CD4-positive, alpha-beta T cell treated with Interleukin-10 for 1 hour (primary cell): ENCODE measurements around the gene KCNQ4.

Experiments
- DNase-seq: peaks from one replicate; pipeline ENCODE4 v3.0.0-alpha.2; 2020

The KCNQ4 gene

GRCh38 chr1:40783001-40783905 is at the start of gene KCNQ4:
Gene KCNQ4, plus strand, starts transcription at chr1:40783787. Its CDS starts 307 bp downstream, at chr1:40784094.
- no peak for DNase-seq

DNA sequence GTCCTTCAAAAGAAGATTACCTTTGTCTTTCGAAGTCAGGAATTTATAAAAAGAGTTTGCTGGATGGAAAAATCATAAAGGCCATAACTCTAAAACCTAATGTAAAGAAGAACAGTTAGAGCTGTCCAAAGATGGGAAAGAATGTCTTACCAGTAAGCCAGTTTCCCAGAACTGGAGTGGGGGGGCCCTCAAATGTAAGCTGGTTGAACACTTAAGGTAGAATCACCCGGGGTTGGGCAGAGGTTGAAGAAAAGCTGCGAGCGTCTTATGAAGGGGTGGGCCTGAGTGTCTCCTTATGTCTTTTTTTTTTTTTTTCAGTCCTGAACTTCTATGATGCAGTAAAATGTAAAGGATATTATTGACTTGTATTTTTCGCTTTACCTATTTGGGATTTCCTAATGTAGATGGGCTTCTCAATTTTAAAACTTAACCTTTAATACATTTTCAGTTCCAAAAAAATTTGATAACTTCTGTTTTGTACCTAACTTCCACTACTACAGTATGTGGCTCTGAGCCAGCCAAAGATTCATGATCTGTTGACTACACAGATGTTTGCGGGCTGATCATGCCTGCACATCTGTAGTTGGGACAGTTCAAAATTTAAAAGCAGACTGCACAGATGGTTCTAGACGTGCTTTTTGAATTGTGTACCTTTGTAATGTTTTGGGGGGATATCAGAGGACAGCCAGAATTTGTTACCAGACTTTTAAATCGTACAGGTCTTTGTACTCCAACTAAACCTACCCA is 48.5 kb upstream of the KCNQ4 start:
- no peak for DNase-seq

- DNase-seq = no peak
Observed at GRCh38 chr1:40736085-40736531, 47.5 kb upstream of the KCNQ4 start.

DNA sequence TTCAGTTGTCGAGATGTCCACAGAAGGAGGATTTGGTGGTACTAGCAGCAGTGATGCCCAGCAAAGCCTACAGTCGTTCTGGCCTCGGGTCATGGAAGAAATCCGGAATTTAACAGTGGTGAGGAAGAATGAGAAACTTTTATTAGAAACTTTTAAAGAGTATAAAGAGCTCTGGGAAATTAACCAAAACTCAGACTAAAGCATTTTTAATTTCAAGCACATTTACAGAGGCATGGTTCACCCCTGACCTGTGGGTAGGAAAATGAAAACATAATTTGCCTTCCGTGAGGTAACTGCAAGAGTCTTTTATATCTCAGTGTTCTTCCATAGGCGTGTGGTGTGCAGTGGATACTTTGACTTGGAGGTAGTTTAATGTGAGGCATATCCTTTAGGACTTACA is 44.8 kb upstream of the KCNQ4 start:
- DNase-seq = no peak

- DNase-seq = no peak
Observed at GRCh38 chr1:40739455-40740008, 44.1 kb upstream of the KCNQ4 start.

DNA sequence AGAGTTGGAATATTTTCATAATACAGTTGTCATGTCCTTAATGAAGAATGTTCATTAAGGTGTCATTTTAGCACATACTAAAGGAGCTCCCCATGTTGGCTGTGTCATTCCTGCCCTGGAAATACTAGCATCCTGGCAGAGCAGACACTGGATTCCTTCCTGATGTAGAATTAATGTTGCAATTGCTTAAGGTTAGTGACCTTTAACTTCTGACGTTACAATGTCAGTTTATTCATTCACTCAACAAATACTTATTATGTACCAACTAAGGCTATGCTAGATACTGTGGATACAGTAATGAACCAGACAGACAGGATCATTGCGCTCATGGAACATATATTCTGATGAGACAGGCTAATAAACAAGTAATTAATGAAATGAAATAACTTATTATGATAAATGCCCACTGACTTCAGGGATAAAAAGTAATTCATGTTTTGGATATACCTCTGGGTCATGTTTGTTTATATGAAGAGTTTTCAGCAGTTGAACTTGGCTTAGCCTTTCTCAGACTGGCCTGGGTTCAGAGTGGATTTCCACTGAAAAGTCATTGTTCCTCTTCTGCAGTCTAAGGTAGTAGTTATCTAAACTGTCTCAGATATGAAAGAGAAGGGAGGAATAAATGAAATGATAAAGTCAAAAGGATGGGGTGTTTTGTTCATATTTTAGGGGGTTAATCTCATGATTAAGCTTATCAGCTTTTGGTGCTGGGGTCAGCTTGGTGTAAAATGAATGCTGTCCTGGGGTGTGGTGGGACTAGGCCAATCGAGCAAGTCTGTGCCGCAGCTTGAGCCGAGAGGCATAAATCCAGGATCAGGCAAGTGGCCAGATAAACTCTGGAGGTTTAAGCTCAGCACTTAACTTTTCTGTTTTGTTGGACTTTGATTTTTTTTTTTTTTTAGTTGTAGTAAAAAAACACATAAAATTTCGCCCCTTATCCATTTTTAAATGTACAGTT is 43.3 kb upstream of the KCNQ4 start:
- DNase-seq = no peak

- DNase-seq = no peak
Observed at GRCh38 chr1:40740997-40741736, 42.4 kb upstream of the KCNQ4 start.

DNA sequence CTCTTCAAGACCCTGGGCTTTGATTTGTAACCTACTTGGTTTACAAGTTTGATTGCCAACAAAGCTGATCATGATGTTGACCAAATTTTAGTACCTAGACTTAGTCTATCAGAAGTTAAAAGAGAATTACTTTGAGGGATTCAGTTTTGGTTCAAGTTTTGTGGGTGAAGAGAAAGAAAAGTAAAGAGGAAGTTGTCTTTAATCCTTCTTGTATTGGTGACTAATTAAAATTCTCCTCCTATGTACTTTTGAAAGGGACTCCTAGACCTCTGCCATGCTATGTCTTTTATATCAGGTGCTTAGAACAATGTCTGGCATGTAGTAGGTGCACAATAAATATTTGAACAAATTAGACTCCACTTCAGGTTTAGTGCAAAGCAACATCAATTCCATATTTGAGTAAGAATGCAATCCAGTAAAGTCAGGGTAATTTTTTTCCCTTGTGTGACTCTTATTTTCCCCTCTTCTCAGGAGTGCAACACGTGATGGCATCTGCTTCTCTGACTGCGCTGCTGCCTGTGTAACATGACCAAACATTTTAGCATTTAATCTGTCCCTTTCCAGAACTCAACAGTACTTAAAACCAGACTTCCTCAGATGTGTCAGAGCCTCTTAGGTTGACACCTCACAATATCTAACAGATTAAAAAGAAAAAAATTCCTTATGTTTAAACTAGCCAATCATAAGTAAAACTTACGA is 41.1 kb upstream of the KCNQ4 start:
- no peak for DNase-seq

DNA sequence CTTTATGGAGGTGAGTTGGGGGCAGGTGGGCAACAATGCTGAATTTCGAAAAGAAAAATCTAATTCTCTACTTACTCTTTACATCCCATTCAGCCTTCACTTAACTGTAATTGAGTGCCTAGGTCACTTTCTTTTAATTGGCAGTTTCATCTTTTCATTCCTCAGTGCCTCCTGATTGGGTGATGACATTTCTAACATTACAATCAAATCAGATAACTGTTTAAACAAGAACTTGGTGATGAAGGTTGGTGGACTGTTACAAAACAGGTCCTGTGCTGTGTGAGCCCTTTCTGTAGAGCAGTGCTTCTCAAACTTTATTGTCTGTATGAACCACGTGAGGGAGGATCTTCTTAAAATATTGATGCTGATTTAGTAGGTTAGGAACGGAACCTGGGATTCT is 40.1 kb upstream of the KCNQ4 start:
- no peak for DNase-seq

DNA sequence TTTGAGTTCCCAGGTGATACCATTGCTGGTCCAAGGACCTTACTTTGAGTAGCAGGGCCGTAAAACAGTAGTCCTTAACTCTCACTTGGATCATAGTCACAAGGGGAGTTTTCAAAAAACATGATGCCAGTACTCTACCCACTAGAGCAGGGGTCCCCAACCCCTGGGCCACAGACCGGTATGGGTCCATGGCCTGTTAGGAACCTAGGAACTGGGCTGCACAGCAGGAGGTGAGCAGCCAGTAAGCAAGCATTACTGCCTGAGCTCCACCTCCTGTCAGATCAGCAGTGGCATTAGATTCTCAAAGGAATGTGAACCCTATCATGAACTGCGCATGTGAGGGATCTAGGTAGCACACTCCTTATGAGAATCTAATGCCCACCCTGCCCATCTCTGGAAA is 39.7 kb upstream of the KCNQ4 start:
- no peak for DNase-seq

DNA sequence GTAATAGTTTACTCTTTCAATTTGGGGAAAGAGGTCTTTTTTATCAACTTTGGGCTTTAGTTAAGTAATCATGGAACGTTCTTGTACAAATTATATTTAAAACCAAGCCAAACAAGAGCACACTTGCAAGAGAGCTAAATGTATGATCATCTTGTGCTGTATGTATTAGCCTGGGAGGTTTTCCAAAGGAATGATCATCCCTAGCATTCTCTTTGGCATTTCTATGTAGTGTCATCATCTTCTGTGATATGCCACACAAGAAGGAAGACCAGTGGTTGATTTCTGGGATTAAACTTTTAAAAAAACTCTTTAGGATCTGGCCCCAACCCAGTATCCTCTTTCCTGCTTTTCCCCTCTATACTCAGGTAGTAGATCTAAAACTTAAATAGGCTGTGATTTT is 38.4 kb upstream of the KCNQ4 start:
- DNase-seq = no peak

DNA sequence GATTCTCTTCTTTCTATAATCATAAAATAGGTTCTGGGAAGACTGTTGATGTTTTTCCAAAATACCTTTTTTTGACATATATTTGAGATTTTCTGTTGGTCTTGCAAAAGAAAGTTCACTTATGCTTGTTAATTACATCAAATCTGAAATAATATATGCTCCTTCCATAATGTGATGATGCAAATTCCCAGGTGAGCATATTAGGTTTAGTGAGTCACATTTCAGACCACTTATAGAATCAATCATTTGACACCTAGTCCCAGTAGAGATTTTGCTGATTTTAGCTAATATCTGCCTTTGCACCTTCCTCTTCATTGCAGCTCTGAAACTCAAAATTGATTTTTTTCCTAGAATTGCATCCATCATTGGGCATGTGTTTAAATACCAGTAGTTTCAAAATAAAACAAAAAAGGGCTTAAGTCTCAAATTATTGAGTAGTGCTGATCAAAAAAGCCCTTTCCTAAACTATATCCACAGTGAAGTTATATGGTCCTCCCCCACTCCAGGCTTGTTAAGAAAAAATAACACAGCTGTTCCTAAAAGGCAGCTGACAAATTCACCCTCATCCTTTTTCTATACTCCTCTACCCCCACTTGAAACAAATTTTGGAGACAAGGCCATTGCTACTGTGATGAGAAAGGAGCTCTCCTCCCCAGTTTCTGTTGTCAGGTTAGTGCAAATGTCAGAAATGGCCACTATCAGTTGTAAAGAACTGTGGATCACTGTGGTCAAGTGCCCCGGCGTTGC is 37.1 kb upstream of the KCNQ4 start:
- no peak for DNase-seq

DNA sequence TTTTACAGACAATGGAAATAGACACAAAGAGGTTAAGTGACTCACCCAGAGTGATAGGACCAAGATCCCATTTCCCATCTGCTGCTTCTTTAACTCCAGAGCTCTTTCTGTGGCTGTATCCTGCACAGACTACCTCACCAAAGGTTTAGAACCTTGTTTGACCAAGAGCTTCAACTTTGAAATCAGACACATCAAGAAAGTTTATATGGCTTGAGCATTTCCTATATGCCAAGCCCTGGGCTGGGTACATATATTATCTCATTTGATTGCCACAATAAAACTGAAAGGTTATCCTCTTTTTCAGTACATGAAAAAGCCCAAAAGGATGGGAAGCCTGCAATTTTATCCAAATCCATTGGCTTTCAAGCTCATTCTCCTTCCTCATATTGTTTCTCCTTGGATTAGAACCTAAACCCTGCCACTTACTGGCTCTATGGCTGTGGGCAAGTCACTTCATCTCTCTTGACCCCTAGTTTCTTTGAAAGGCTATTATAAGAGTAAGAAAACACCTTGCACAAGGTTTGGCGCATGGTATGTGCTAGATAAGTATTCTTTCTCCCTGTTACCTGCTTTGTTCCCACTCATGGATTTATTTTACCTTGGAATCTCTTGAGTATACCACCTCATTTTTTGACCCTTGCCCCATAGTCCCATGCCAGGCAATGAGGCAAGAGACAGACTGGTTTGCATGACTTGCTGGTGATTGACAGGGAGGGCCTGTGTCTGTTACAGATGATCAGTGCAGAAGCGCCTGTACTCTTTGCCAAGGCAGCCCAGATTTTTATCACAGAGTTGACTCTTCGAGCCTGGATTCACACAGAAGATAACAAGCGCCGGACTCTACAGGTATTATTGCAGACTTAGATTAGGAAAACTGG is 34.5 kb upstream of the KCNQ4 start:
- no peak for DNase-seq

- DNase-seq = no peak
Observed at GRCh38 chr1:40749817-40750216, 33.8 kb upstream of the KCNQ4 start.

- DNase-seq = no peak
Observed at GRCh38 chr1:40750451-40750908, 33.1 kb upstream of the KCNQ4 start.

DNA sequence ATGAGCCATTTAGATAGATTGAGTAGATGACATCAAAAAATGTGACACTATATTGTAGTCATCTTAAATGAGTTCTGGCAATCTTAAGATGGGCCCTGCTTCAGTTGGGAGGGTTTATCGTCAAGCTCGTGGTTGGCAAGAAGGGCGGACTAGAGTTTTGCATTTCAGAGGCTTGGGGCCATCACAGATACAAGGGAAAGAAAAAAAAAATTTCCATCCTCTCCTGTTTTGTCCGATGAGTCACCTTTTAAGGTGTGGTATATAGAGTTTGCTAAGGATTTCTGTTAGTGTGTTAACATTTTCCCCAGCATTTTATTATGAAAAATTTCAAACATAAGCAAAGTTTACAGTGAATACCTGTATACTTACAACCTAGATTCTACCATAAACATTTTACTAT is 31.8 kb upstream of the KCNQ4 start:
- DNase-seq = no peak

DNA sequence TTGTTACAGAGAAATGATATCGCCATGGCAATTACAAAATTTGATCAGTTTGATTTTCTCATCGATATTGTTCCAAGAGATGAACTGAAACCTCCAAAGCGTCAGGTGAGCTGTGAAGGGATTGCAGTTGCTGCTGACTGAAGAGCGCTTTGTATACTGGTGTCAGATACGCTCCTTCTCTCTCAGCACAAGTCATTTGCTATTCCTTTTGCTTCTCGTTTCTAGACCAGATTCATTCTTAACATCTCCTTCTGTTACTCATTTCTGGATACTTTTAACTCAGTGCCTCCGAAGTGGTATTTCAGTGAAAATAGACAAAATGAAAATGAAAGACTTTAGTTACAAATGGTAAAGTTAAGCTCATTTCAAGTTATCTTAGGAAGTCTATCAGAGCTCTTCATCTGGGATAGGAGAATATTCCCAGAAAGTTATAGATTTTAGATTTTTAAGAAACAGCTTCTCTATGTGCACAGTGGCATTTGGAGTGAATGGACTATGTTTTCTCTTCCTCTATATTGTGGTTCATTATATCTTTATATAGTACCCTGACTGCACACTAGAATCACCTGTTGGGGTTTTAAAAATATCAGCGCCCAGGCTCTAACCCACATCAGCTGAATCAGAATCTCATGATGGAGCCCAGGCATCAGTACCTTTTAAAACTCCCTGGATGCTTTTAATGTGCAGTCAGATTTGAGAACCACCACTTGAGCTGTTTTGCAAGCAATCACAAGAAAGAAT is 30.3 kb upstream of the KCNQ4 start:
- DNase-seq = no peak

GRCh38 chr1:40754201-40754600 is 29.4 kb upstream of the KCNQ4 start:
- no peak for DNase-seq

DNA sequence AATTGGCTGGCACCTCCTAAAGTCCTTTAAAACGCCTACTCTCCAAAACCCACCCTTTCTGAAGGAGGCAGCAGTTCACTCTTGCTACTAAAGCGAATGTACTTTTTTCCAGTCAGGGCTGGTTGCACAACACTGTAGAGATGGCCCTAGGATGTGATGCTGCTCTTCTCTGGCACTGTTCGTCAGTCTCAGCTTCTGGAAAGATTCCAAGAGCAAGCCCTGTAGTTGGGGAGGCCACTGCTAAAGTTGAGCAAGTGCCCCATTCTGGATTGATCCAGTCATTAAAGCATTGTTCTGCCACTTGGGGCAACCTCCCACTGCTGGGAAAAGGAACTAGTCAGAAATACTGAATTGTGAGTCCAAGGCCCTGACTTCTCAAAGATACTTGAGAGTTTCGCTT is 28.5 kb upstream of the KCNQ4 start:
- DNase-seq = no peak
